IMR-90 (cell line): ENCODE results near the gene BAIAP2L1. TPM values are rescaled to one million over a fixed set of nuclear protein-coding genes. Genes with fewer than 3 reads are reported as not detected.

Experiments
- ATAC-seq: fragments of 200-7000 bp; cut with Tn5 transposase; 2 replicates; pipeline ENCODE4 v1.9.1; 2020; ENCODE audit warnings: low read depth, mild to moderate bottlenecking, moderate library complexity
- BruUV-seq: library from RNA; stranded (reverse); fragments of 400-500 nt; replicated peaks from 2 replicates; lab custom pipeline; 2021; lab: Mats Ljungman, UMichigan
- CTCF ChIA-PET: fragments of 300-600 bp; formaldehyde crosslinking; extraction: SDS; loops from one replicate; lab custom pipeline; 2021; ENCODE audit warnings: antibody characterized with exemption; lab: Yijun Ruan, JAX
- POLR2A ChIA-PET: fragments of 300-600 bp; sonication (Branson Sonifier 250); formaldehyde crosslinking; loops from one replicate; lab custom pipeline; 2022; ENCODE audit warnings: antibody characterized with exemption; ENCODE audit not compliant: unreplicated experiment; lab: Charles Lee
- DNase-seq: peaks from one replicate; pipeline ENCODE4 v3.0.0; 2013
- H2AFZ ChIP-seq: replicated peaks from 2 replicates; pipeline ENCODE3; 2013; ENCODE audit warnings: low read length, mild to moderate bottlenecking; ENCODE audit not compliant: poor library complexity
- H2AK5ac ChIP-seq: 2 replicates; pipeline ENCODE4 v1.6.1; 2013; ENCODE audit warnings: low read depth, low read length, inconsistent platforms
- H2AK9ac ChIP-seq: replicated peaks from 2 replicates; pipeline ENCODE3; 2013; ENCODE audit warnings: mild to moderate bottlenecking, low read depth, low read length, moderate library complexity; ENCODE audit not compliant: poor library complexity
- H2BK120ac ChIP-seq: 2 replicates; pipeline ENCODE4 v1.6.1; 2013; ENCODE audit warnings: low read depth, low read length, inconsistent platforms
- H2BK15ac ChIP-seq: 3 replicates; pipeline ENCODE4 v1.6.1; 2013; ENCODE audit warnings: low read depth, low read length, inconsistent platforms
- H2BK20ac ChIP-seq: 2 replicates; pipeline ENCODE4 v1.6.1; 2013; ENCODE audit warnings: low read depth, mild to moderate bottlenecking, inconsistent platforms, low read length, moderate library complexity
- H2BK5ac ChIP-seq: 2 replicates; pipeline ENCODE4 v1.6.1; 2013; ENCODE audit warnings: mild to moderate bottlenecking, low read depth, low read length, inconsistent platforms; ENCODE audit not compliant: poor library complexity, severe bottlenecking
- H3K14ac ChIP-seq: replicated peaks from 2 replicates; pipeline ENCODE4 v1.6.1; 2013; ENCODE audit warnings: low read depth, low read length, inconsistent platforms
- H3K18ac ChIP-seq: 2 replicates; pipeline ENCODE4 v1.6.1; 2013; ENCODE audit warnings: low read depth, low read length, control low read depth
- H3K23ac ChIP-seq: 2 replicates; pipeline ENCODE4 v1.6.1; 2013; ENCODE audit warnings: low read depth, low read length, inconsistent platforms
- H3K27ac ChIP-seq: 2 replicates; pipeline ENCODE4 v1.5.1; 2013; ENCODE audit warnings: mild to moderate bottlenecking, control low read depth, low read length; ENCODE audit not compliant: insufficient read depth
- H3K27me3 ChIP-seq: 2 replicates; pipeline ENCODE4 v1.6.1; 2013; ENCODE audit warnings: low read length; ENCODE audit not compliant: control insufficient read depth, insufficient read depth
- H3K36me3 ChIP-seq: 2 replicates; pipeline ENCODE4 v1.6.1; 2013; ENCODE audit warnings: low read length, mixed read lengths; ENCODE audit not compliant: control insufficient read depth, insufficient read depth
- H3K4ac ChIP-seq: 2 replicates; pipeline ENCODE4 v1.6.1; 2013; ENCODE audit warnings: low read depth, low read length, inconsistent platforms
- H3K4me1 ChIP-seq: 2 replicates; pipeline ENCODE4 v1.6.1; 2013; ENCODE audit warnings: low read length, mixed read lengths; ENCODE audit not compliant: control insufficient read depth, insufficient read depth
- H3K4me2 ChIP-seq: 2 replicates; pipeline ENCODE4 v1.6.1; 2013; ENCODE audit warnings: low read depth, mild to moderate bottlenecking, control low read depth, low read length, moderate library complexity
- H3K4me3 ChIP-seq: 2 replicates; pipeline ENCODE4 v1.5.1; 2013; ENCODE audit warnings: low read depth, mild to moderate bottlenecking, control low read depth, low read length, moderate library complexity; ENCODE audit not compliant: insufficient read depth
- H3K56ac ChIP-seq: 2 replicates; pipeline ENCODE4 v1.6.1; 2013; ENCODE audit warnings: low read length, inconsistent platforms; ENCODE audit not compliant: insufficient read depth; ENCODE audit errors: extremely low read depth
- H3K79me1 ChIP-seq, 2 experiments: 2 replicates each; pipeline ENCODE4 v1.6.1; 2013; ENCODE audit warnings: low read length in 2 of 2, inconsistent platforms in 1 of 2, low read depth in 1 of 2
- H3K9ac ChIP-seq: 2 replicates; pipeline ENCODE4 v1.6.1; 2013; ENCODE audit warnings: low read depth, low read length, control low read depth
- H3K9me1 ChIP-seq: 2 replicates; pipeline ENCODE4 v1.6.1; 2013; ENCODE audit warnings: low read length, inconsistent platforms; ENCODE audit not compliant: insufficient read depth
- H3K9me3 ChIP-seq: 2 replicates; pipeline ENCODE4 v1.6.1; 2013; ENCODE audit warnings: low read length; ENCODE audit not compliant: control insufficient read depth, insufficient read depth
- H4K20me1 ChIP-seq: 2 replicates; pipeline ENCODE4 v1.6.1; 2013; ENCODE audit warnings: low read length, inconsistent platforms; ENCODE audit not compliant: insufficient read depth
- H4K5ac ChIP-seq: 2 replicates; pipeline ENCODE4 v1.6.1; 2013; ENCODE audit warnings: mild to moderate bottlenecking, low read depth, low read length, control low read depth
- H4K8ac ChIP-seq, 2 experiments: 2 replicates each; pipeline ENCODE4 v1.6.1; 2013; ENCODE audit warnings: low read depth in 2 of 2, low read length in 2 of 2, control low read depth in 1 of 2, inconsistent platforms in 1 of 2
- H4K91ac ChIP-seq: 2 replicates; pipeline ENCODE4 v1.6.1; 2013; ENCODE audit warnings: low read depth, low read length, inconsistent platforms; ENCODE audit not compliant: insufficient read depth
- CEBPB ChIP-seq: IDR thresholded peaks from 2 replicates; pipeline ENCODE4 v1.6.1; 2012; ENCODE audit warnings: low read depth, low read length, improper control_type of control experiment
- CHD1 ChIP-seq: IDR thresholded peaks from 2 replicates; pipeline ENCODE4 v1.6.1; 2012; ENCODE audit warnings: low read depth, low read length, improper control_type of control experiment
- CTCF ChIP-seq: conservative IDR thresholded peaks from 2 replicates; pipeline ENCODE4 v1.5.1; 2012; ENCODE audit warnings: mild to moderate bottlenecking, low read depth, low read length, improper control_type of control experiment
- MAZ ChIP-seq: IDR thresholded peaks from 2 replicates; pipeline ENCODE4 v1.6.1; 2012; ENCODE audit warnings: low read depth, mild to moderate bottlenecking, low read length, improper control_type of control experiment, moderate library complexity, borderline replicate concordance
- MXI1 ChIP-seq: IDR thresholded peaks from 2 replicates; pipeline ENCODE4 v1.6.1; 2012; ENCODE audit warnings: low read depth, mild to moderate bottlenecking, low read length, moderate library complexity, borderline replicate concordance
- POLR2A ChIP-seq: IDR thresholded peaks from 2 replicates; pipeline ENCODE4 v1.6.1; 2012; ENCODE audit warnings: mild to moderate bottlenecking, low read depth, low read length
- RAD21 ChIP-seq: IDR thresholded peaks from 2 replicates; pipeline ENCODE4 v1.6.1; 2012; ENCODE audit warnings: low read length, improper control_type of control experiment
- RFX5 ChIP-seq: IDR thresholded peaks from 2 replicates; pipeline ENCODE4 v1.8.0; 2012; ENCODE audit warnings: low read depth, mild to moderate bottlenecking, low read length, moderate library complexity
- SMC3 ChIP-seq: fragments of 150-350 bp; IDR thresholded peaks from 2 replicates; pipeline ENCODE4 v1.6.1; 2016; ENCODE audit warnings: low read depth, mild to moderate bottlenecking, antibody characterized with exemption, low read length, moderate library complexity
- USF2 ChIP-seq: fragments of 150-350 bp; IDR thresholded peaks from 2 replicates; pipeline ENCODE4 v1.6.1; 2017; ENCODE audit warnings: mild to moderate bottlenecking, antibody characterized with exemption, low read length, low read depth
- WGBS, 2 experiments: methylation state at CpG; one replicate each; pipeline versions ENCODE4 v1.1.5 to v1.1.7; 2013; ENCODE audit warnings: missing lambda C conversion rate in 2 of 2; ENCODE audit not compliant: insufficient read length in 1 of 2; ENCODE audit errors: extremely low coverage in 2 of 2; 5-methylcytosine and 5-hydroxymethylcytosine counted together
- dilution Hi-C: fragments of 300-500 bp; cut with HindIII; formaldehyde crosslinking; loops from one replicate; pipeline ENCODE4 v1.14.3; 2018; ENCODE audit warnings: low sequenced_read_pairs; ENCODE audit not compliant: unreplicated experiment
- in situ Hi-C: fragments of 300-500 bp; cut with MboI; formaldehyde crosslinking; loops from 3 replicates; pipeline ENCODE4 v1.14.3; 2019; ENCODE audit warnings: low sequenced_read_pairs, inconsistent platforms, mixed read lengths
- intact Hi-C: fragments of 100-400 bp; cut with micrococcal nuclease; formaldehyde crosslinking; loops from 2 replicates; pipeline ENCODE4 v1.10.0; 2022
- polyA plus RNA-seq, 3 experiments: library from polyadenylated mRNA; depleted of rRNA; stranded (reverse); fragments of >200 nt; gene quantifications; 2 replicates each; pipeline ENCODE4 v1.2.3, GENCODE V29; 2012; ENCODE audit warnings: low replicate concordance in 1 of 3
- total RNA-seq: library from RNA; depleted of rRNA; stranded (reverse); fragments of >200 nt; gene quantifications from 2 replicates; pipeline ENCODE4 v1.2.3, GENCODE V29; 2012

Gene BAIAP2L1
- total and polyA plus RNA-seq, 2 of the 4 experiments (the other 2 are of a cell fraction) = 2.2 to 6.0 TPM

GRCh38 chr7:98365863-98366561 lies 34.9 kb downstream of the BAIAP2L1 start:
- Histone ChIP-seq H4K20me1 (no peaks in the 10 kb centered on the region), H3K56ac (no peak overlapping the region; the same call in 1 of the 2 replicates), H3K4me1 (peaks cover 2% of the 10 kb centered on the region; the same call in 1 of the 2 replicates), H3K27me3 (no peaks in the 10 kb centered on the region), H4K5ac (no peak overlapping the region), H3K79me1 (peaks cover 0 to 21% of the 10 kb centered on the region in 2 experiments; a peak in 2 of 4 replicates), H2AK5ac (no peak overlapping the region), H3K23ac (no peak overlapping the region; the same call in 1 of the 2 replicates), H3K36me3 (no peaks in the 10 kb centered on the region), H3K14ac (no peak overlapping the region), H3K4ac (no peak overlapping the region), H2BK5ac (no peak overlapping the region), H2BK20ac (no peak overlapping the region; the same call in 1 of the 2 replicates), H3K4me2 (no peak overlapping the region), H3K27ac (no peak overlapping the region), H3K9me3 (no peaks in the 10 kb centered on the region), H2BK120ac (no peak overlapping the region), H3K4me3 (no peak overlapping the region), H2BK15ac (no peak overlapping the region), H2AK9ac (no peak overlapping the region), H3K9ac (no peak overlapping the region), H4K8ac (no peak overlapping the region), H3K9me1 (no peaks in the 10 kb centered on the region), H3K18ac (no peak overlapping the region), H2AFZ (no peak overlapping the region), H4K91ac (no peak overlapping the region; the same call in 1 of the 2 replicates)
- no TSS peak for BruUV-seq
- WGBS, 2 experiments = no CpG with 5 or more reads among the region's 11 CpGs
- ChIA-PET POLR2A (no interaction called here), CTCF (no interaction called here)
- no peak for TF ChIP-seq USF2
- no peak for TF ChIP-seq MXI1
- no peak for TF ChIP-seq SMC3
- TF ChIP-seq MAZ = no peak
- TF ChIP-seq POLR2A = no peak
- TF ChIP-seq CTCF = no peak
- no peak for TF ChIP-seq CEBPB
- TF ChIP-seq RFX5 = no peak
- TF ChIP-seq RAD21 = no peak
- no peak for TF ChIP-seq CHD1
- dilution Hi-C loops (no loop called here), intact Hi-C loops (no loop called here), in situ Hi-C loops (no loop called here)
- DNase-seq (no peak), ATAC-seq (no peak)
